Measurements from ENCODE around the gene GET3. TPM values are rescaled to one million over a fixed set of nuclear protein-coding genes. Genes with fewer than 3 reads are reported as not detected.
A peak's percentile ranks its signal among the peaks of the same experiment; 100 is the strongest.
"Not testable (repeated sequence)": the region's sequence is repeated elsewhere in the genome, so short reads cannot be mapped to it uniquely, and the experiment has no call there.

Gene GET3
- total and polyA plus RNA-seq, 2 of the 13 experiments (the other 11 are each of a cell fraction or from before 2014, with no cell fraction given): 57.7 to 59.4 TPM

DNA sequence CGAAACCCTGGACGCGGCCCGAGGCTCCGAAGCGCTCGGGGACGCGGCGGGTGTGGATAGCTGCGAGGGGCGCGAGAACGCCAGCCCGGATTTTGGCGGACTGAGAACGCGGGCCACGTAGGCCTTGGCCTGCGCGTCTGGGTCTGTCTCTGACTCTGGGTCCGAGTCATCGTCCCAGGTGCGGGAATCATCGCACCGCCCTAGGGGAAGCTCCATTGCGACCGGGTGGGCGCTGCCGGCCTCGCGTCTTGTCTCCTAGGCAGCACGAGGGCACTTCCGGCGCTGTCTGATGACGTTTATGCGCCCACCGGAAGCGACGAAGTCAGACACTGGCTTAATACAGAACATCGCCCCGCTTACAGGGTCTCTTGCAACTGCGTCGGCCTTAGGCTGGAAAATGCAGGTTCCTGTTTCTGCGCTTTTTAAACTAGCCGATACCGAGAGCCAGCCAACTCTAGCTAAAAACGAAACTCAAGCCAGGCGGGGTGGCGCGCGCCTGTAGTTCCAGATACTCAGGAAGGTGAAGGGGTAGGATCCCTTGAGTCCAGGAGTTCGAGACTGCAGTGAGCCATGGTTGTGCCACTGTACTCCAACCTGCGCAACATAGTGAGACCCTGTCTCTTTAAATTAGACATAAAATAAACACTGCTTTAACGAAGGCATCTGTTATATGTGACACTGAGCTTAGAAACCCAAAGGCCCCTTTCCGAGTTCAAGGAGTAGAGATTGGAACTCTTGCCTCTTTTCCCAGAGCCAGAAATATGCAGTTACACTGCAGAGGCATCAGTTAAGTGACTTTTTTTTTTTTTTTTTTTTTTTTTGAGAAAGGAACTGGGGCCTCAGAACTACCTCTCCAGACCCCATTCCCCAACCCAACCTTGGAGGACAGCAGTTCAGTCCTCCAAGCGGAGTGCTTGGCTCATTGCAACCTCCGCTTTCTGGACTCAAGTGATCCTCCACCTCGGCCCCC, 40.6 kb upstream of the GET3 start, which contains the start of gene FBXW9 (continued):
- TF ChIP-seq, protein P1, sequence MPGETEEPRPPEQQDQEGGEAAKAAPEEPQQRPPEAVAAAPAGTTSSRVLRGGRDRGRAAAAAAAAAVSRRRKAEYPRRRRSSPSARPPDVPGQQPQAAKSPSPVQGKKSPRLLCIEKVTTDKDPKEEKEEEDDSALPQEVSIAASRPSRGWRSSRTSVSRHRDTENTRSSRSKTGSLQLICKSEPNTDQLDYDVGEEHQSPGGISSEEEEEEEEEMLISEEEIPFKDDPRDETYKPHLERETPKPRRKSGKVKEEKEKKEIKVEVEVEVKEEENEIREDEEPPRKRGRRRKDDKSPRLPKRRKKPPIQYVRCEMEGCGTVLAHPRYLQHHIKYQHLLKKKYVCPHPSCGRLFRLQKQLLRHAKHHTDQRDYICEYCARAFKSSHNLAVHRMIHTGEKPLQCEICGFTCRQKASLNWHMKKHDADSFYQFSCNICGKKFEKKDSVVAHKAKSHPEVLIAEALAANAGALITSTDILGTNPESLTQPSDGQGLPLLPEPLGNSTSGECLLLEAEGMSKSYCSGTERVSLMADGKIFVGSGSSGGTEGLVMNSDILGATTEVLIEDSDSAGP (CRISPR knock-in tag; IDR thresholded peaks at IDR 0.05; ENCODE audit: borderline replicate concordance): peak; percentile 51; the same call in 1 of the 2 replicates
- TF ChIP-seq HDAC6 (IDR thresholded peaks at IDR 0.05; ENCODE audit: low read depth, low read length): no peak
- no peak for TF ChIP-seq IKZF1 (IDR thresholded peaks at IDR 0.05)
- TF ChIP-seq ZNF350 (CRISPR knock-in tag; IDR thresholded peaks at IDR 0.05; ENCODE audit: borderline replicate concordance, low read depth): peak; percentile 68; the same call in 1 of the 2 replicates

DNA sequence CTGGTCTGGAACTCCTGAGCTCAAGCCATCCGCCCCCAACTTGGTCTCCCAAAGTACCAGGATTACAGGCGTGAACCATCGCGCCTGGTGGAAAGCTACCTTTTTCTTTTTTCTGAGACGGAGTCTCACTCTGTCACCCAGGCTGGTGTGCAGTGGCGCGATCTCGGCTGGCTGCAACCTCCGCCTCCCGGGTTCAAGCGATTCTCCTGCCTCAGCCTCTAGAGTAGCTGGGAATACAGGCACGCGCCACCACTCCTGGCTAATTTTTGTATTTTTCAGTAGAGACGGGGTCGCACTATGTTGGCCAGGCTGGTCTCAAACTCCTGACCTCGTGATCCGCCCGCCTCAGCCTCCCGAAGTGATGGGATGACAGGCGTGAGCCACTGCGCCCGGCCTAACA, 39.9 kb upstream of the GET3 start:
- POLR2A ChIA-PET: interaction anchor here (0.6 to 2.5 kb wide), 6 partner anchors 16 to 527 kb away, joined by 3 to 9 read pairs (median 6); partner anchors contain the start of genes DHPS, TNPO2 and TRIR
- DNase-seq (ENCODE audit: low spot score); intact Hi-C loops (cut with micrococcal nuclease; ENCODE audit: unreplicated experiment); H3K9me3 ChIP-seq (ENCODE audit: low read length); H4K20me1 ChIP-seq (ENCODE audit: insufficient read depth, low read length); H3K9ac ChIP-seq (ENCODE audit: insufficient read depth, low read depth, low read length); H2AFZ ChIP-seq (ENCODE audit: low read length); H3K27me3 ChIP-seq (ENCODE audit: control insufficient read depth in 1 of 2, insufficient read depth in 2 of 2, low read length in 2 of 2); BruUV-seq (replicated peaks); in situ Hi-C loops (cut with HindIII; ENCODE audit: extremely low pct_ligation_motif_present, low pct_unique_long_range_greater_than_20kb); ATAC-seq; H3K27ac ChIP-seq (ENCODE audit: extremely low read length, insufficient read depth, low read length); H3K79me2 ChIP-seq (ENCODE audit: insufficient read depth, low read length); FAIRE-seq: not testable (repeated sequence)
- CTCF ChIA-PET (ENCODE audit: low intra/inter-chr PET ratio, low total read pairs): interaction anchor here (0.6 kb wide), 1 partner anchor 59 kb away, joined by 3 read pairs; no protein-coding TSS in a partner anchor
- Histone ChIP-seq H3K4me2 (ENCODE audit: low read depth, low read length) (peak overlapping the region; percentile 86), H3K4me3 (replicated peaks in 1 of 3; ENCODE audit: insufficient read depth in 1 of 3, low read depth in 2 of 3, low read length in 3 of 3) (peak overlapping the region in 1 of 3 experiments; percentile 92; a peak in 2 of 6 replicates), H3K36me3 (replicated peaks in 1 of 2; ENCODE audit: control insufficient read depth in 1 of 2, insufficient read depth in 2 of 2, low read length in 2 of 2) (peaks cover 12 to 23% of the 10 kb centered on the region in 2 experiments; a peak in 4 of 5 replicates), H3K4me1 (ENCODE audit: insufficient read depth, low read length) (peaks cover 16% of the 10 kb centered on the region)
- peak; percentile 57 for TF ChIP-seq AGO2 (optimal IDR thresholded peaks at IDR 0.05; ENCODE audit: low read depth, low read length)
- 98% methylated on average over 22 of the region's 22 CpGs for whole genome bisulfite sequencing (ENCODE audit: low lambda C conversion rate)

Measured in HepG2 (cell line).